HS-27A (cell line): ENCODE results near the gene NPC1.

ENCODE experiments used
- DNase-seq: peaks from one replicate; pipeline ENCODE4 v3.0.0-alpha.2; 2012; ENCODE audit warnings: low read depth, missing footprints

The NPC1 gene

DNA sequence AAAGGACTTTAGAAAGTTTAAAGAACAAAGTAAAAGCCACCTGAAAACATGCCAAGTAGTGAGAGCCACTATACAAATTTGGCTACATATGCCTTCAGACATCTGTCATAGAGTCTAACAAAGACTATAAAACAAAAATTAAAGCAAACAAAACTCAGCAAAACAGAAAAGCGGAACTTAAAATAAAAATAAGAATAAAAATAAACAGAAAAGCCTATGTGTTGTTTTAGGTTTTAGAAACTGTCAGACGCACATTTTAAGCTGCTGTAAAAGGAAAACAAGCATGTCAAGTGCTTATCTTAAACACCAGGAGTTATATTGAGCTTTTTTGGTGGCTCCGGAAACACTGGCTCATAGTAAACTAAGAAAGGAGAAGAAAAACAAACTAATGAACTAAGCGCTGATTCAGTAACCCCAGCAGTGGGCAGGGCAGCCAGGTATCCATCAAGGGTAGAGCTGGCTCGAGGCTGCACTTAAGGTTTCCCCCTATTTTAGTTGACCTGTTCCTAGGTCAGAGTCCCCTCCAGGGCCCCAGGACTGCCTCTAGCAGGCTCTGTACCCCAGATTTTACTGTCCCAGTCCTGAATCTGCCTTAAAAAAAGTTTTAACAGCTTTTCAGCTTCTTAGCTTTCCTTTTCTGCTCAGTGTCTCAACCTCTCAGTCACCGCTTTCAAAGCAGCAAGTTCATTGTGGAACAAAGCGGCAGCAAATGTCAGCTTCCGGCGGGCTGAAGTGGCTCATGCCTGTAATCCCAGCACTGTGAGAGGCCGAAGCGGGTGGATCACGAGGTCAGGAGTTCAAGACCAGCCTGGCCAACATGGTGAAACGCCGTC, 98.4 kb downstream of the NPC1 start:
- no peak for DNase-seq

DNA sequence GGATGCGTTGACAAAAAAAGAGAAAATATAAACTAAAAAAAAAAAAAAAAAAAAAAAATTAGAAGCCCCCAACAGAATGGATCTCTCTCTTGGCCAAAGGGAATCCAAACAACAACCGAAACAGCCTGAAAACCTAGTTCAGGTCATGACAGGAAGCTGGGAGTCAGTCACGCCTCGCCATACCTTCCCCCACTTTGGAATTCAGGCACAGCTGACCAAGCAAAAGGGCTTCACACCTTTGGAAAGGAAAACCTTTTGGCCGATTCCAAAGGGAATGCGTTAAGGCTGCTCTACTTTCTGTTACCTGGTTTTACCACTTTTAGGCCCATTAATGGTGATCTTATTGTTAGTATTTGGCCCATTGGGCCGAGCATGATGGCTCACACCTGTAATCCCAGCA, 100.9 kb downstream of the NPC1 start:
- DNase-seq, result no peak

DNA sequence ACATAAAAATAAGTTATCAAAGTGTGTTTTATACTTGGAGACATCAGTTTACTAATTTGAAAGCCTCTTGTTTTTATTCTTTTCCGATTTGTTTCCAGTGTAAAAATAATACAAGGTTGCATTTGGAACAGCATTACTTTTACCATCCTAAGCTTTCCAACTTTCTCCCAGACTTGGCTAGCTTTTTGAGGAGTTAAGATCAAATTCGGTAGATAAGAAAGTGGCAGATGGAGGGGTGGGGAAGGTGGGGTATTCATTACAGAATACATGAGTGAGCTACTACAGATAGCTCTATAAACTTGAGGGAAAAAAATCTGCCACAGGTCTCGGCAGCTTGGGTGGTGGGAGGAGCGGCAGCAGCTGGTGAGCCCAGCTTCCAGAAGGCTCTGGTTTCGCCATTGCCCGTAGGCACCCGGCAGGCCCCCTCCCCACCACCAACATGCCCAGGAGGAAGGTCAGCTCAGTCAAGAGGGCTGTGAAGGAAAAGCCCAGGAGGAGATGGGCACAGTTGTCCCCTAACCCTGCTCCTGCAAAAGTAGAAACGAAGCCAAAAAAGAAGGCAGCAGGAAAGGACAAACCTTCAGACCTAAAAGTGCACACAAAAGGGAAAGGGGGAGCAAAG, 101.6 kb downstream of the NPC1 start:
- no peak for DNase-seq
